ENCODE data around the gene NPM1.

Gene NPM1

DNA sequence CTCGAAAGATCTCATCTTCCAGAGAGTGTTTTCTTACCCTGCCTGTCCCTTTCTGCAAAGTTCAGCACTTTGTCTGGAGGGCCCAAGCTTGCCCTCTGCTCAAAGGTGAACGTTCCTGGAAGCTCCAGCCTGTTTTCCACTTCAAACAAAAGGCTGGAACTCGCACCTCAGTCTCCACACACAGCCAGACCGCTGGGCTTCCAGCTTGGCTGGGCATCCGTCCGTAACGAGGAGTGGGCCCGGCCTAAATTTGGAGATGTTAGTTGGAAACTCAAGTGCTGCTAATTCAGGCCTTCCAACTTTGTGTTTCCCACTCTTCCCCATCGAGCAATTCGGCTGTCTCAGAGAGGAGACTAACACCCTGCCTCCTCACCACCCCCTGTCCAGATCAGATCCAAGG lies 66.9 kb downstream of the NPM1 start:
- DNase-seq: no peak

GRCh38 chr5:171455522-171455921 lies 67.9 kb downstream of the NPM1 start:
- no peak for DNase-seq

- DNase-seq: no peak
Measured at GRCh38 chr5:171457208-171457981, 69.7 kb downstream of the NPM1 start.

DNA sequence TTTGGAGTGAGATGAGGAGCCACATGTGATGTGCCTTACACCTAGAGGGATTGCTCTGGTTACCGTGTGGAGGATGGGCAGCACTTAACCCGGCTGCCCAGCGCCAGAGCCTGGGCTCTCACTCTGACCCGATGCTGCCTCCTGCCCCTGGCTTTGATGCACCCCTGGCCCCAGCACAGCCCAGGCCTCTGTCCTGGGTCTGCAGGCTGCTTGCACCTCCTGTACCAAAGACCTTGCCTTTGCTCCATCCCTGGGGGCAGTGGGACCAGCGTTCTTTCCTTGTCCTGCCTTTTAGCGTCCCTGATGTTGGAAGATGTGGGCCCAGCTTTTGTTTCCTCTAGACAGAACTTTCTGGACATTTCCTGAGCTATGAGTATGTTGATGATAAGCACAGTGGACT lies 72.2 kb downstream of the NPM1 start:
- no peak for DNase-seq

All from CD4-positive, alpha-beta T cell treated with Interferon gamma for 1 hour (primary cell).